GM18505 (cell line): ENCODE data around the gene NADSYN1.

ENCODE experiments used
- ATAC-seq: cut with Tn5 transposase; IDR thresholded peaks from one replicate; pipeline ENCODE4 v1.9.1; 2021; ENCODE audit not compliant: unreplicated experiment
- POLR2A ChIP-seq: IDR thresholded peaks from 4 replicates; pipeline ENCODE4 v1.6.1; 2011; ENCODE audit warnings: borderline replicate concordance; ENCODE audit not compliant: insufficient read depth, insufficient read length; ENCODE audit errors: extremely low read depth

Gene NADSYN1

GRCh38 chr11:71476926-71477640, 24.1 kb downstream of the NADSYN1 start:
- ATAC-seq, result no peak
- TF ChIP-seq POLR2A, result no peak

DNA sequence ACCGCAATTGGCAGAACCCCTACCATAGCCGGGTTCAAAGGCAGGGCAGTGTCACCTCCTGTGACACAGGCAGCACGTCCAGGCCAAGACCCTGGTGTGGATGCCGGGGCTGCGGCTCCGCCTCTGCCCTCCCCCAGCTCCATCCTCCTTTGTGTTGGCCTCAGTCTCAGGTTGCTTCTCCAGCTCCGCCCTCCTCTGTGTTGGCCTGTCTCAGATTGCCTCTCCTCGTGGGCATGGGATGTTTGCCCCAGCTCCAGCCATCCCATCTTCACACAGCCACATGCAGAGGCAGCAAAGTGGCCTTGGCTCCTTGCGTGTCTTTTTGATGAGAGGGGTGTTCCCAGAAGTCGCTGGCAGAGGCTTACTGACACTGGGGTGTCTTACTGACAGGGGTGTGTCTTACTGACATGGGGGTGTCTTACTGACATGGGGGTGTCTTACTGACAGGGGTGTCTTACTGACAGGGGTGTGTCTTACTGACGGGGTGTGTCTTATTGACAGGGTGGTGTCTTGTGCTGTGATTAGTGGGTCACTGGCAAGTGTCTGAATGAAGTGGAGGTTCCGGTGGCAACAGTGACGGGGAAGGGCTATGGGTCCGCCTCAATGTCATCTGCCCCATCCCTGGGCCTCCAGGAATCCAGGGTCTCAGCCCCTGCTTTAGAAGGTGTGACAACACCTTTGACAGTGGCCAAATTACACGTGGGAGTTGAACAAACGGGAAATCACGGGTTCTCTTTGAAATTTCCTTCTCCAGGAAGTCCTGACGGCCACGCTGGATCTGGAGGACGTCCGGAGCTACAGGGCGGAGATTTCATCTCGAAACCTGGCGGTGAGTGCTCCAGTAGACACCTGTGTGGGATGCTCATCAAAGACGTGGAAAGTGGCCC, 24.9 kb downstream of the NADSYN1 start:
- ATAC-seq, result no peak
- TF ChIP-seq POLR2A, result no peak

DNA sequence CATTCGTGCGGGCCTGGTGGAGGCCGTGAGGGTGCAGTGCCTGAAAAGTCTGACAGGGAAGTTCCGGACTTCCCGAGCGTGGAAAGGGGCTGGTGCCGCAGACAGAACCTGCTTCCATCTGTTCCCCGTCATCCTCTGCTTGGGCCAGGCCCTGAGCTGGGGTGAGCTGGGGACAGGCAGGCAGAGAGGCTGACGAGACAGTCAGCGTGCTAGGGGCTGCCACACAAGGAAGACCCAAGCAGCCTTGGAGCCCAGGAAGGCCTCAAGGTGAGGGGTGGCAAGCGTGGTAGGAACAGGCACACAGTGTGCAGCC, 25.5 kb downstream of the NADSYN1 start:
- ATAC-seq, result no peak
- TF ChIP-seq POLR2A, result no peak

GRCh38 chr11:71481101-71481960, 28.3 kb downstream of the NADSYN1 start:
- ATAC-seq, result no peak

DNA sequence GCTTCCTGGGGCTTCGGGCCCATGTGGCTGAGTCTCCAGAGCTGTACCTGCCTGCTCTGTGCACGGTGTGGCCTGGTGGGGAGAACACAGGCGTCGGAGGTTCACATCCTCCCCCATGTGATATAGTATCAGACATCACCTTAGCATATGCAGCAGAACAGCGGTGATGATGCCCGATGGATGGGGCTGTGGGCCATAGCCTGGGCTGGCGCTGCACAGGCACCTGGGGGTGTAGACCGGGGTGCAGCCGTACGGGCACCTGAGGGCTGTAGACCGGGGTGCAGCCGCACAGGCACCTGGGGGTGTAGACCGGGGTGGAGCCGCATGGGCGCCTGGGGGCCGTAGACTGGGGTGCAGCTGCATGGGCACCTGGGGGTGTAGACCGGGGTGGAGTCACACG, 29.2 kb downstream of the NADSYN1 start:
- ATAC-seq, result no peak

More at GRCh38 chr11:71481101-71481960, 28.3 kb downstream of the NADSYN1 start:
- TF ChIP-seq POLR2A, result no peak

GRCh38 chr11:71482746-71483364, 29.9 kb downstream of the NADSYN1 start:
- no peak for ATAC-seq

More for the DNA sequence above, 29.2 kb downstream of the NADSYN1 start:
- TF ChIP-seq POLR2A, result no peak

GRCh38 chr11:71483692-71484091, 30.7 kb downstream of the NADSYN1 start:
- TF ChIP-seq POLR2A, result no peak
- no peak for ATAC-seq

More at GRCh38 chr11:71482746-71483364, 29.9 kb downstream of the NADSYN1 start:
- TF ChIP-seq POLR2A, result no peak

- ATAC-seq, result no peak
- no peak for TF ChIP-seq POLR2A
These were observed 31.5 kb downstream of the NADSYN1 start for GRCh38 chr11:71484248-71485062.

DNA sequence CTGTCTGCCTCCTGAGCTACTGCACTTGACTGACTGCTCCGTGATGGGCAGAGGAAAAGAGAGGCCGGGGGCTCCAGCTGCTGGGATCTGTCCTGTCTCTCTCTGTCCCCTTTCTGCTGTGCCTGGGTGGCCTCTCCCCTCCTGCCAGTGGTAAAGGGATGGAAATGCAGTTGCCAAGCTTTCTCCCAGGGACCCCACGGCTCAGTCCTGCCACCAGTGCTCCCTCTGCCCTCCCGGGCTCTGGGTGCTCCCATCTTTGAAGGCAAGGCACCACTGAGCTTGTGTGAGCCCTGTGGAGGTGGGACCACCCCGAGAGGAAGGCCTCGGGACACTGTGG, 32.0 kb downstream of the NADSYN1 start:
- no peak for ATAC-seq
- no peak for TF ChIP-seq POLR2A

GRCh38 chr11:71485466-71485865, 32.5 kb downstream of the NADSYN1 start:
- TF ChIP-seq POLR2A, result no peak
- ATAC-seq, result no peak

DNA sequence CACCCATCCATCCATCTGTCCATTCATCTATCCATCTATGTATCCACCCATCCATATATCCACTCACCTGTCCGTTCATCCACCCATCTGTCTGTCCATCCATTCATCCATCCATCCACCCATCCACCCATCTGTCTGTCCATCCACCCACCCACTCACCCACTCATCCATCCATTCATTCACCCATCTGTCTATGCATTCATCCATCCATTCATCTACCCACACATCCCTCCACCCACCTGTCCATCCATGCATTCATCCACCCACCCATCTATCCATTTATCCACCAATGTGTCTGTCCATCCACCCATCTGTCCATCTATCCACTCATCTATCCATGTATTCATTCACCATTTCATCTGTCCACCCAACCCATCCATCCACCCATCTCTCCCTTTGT, 33.3 kb downstream of the NADSYN1 start:
- no peak for ATAC-seq
- no peak for TF ChIP-seq POLR2A

- no peak for ATAC-seq
These were observed 35.8 kb downstream of the NADSYN1 start for GRCh38 chr11:71488681-71489270.

More at GRCh38 chr11:71488681-71489270, 35.8 kb downstream of the NADSYN1 start:
- no peak for TF ChIP-seq POLR2A
